ENCODE measurements around the gene COL6A2. TPM values are rescaled to one million over a fixed set of nuclear protein-coding genes. Genes with fewer than 3 reads are reported as not detected.

Gene COL6A2
- 100 to 1,000 TPM in 3 of 4 donors, 10 to 100 TPM in 1; 88.9 to 150 (median 126) TPM for total RNA-seq

DNA sequence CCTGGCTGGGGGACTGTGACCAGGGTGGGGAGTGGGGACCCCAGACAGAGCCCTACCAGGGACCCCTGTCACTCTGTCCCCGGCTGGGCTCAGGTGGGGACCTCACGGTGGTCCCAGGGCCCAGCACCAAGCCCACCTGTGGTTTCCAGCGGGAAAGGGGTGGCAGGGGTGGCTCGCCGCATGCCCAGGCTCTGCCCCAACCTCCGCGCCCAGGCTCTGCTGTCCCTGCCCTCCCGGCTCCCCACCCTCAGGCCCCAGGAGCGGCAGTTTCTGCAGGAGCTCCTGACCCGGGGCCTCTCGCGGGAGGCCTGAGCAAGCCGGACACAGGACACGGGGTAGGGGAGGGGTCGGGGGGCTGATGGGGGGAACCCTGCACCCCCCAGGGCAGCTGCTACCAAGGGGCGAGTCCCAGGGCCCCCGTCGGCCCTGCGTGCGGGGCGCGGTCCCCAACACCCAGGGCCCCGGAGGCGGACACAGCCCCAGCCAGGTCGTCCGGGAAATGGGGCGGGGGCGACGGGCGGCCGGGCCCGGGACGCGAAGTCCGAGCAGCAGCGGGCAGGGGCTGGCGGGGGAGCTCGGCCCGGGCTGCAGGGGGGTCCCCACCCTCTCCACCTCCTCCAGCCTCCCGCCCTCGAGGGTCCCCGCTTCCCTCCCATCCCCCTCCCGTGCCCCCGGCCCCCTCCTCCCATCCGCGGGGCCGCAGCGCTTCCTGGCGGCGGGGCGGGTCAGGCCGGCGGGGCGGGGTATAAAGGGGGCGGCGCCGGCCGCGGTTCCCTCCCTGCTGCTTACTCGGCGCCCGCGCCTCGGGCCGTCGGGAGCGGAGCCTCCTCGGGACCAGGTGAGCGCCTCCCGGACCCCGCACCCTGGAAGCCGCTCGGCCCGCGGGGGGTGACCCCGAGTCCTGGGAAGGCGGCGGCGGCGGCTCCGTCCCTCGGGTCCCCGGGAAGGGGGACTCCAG, at the start of gene COL6A2:
TSS of gene COL6A2 (plus strand) at position 777 of the 958 bp plus-strand sequence.
- Histone ChIP-seq H3K27me3 (peaks cover 31% of the 10 kb centered on the region), H3K27ac (peak within 1 kb of the TSS; percentile 98), H3K4me1 (peaks cover 43% of the 10 kb centered on the region)

DNA sequence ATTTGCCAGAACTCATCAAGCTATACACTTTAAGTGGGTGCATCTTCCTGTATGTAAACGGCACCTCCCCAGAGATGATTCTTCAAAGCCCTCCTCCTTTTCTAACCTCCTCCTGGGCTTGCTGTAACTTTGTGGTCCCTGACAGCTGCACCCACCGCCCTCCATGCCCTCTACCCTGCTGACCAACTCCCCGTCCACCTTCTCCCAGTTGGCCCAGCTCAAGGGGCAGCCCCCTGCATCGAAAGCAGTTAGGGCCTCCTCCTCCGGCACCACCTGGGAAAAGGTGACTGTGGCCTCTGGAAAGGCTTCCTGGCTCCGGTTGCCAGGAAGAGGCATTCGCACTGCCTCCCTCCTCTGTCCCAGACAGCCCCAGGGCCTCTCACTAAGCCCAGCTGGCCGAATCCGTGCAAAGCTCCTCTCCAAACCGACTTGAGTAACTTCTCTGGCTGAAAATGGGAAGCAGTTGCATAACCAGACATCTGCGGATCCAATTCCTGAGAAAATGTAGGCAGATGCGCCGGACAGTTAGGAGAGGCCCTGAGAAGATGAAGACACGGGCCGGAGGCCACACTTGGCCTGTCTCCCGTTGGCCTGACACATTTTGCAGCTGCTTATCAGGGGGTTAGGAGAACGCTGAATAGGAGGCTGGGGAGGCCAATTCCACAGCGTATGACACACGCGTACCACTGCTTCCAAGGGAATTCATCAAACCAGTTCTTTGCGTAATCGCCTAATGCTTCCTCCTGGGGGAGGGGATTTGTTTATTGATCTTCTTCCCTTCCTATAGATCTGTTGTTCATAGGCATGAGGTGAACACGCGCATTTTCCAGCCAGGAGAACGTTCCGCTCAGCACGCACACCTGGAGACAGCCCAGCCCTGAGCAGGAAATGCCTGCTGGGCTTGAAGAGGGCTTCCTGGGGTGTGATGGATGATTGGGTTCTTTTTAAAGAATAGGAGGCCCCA, 48.7 kb upstream of the COL6A2 start:
- peak overlapping the region; percentile 86 for H3K27ac ChIP-seq
- WGBS, result 52% methylated on average over 25 of the region's 27 CpGs
- no peaks in the 10 kb centered on the region for H3K9me3 ChIP-seq
- H3K4me1 ChIP-seq, result peaks cover 32% of the 10 kb centered on the region
- H3K36me3 ChIP-seq, result no peaks in the 10 kb centered on the region
- no peaks in the 10 kb centered on the region for H3K27me3 ChIP-seq
- TF ChIP-seq POLR2A (IDR thresholded peaks at IDR 0.05), result no peak
- peak; percentile 15 to 93 (median 85) for TF ChIP-seq POLR2AphosphoS5 (IDR thresholded peaks at IDR 0.05)
- peak; percentile 93 to 94 for DNase-seq (ENCODE audit: low spot score in 2 of 2)
- no peak overlapping the region for H3K4me3 ChIP-seq

More for the DNA sequence above, at the start of gene COL6A2:
- H3K9me3 ChIP-seq, result peaks cover 2% of the 10 kb centered on the region
- WGBS, result 27% methylated on average over 3 of the region's 83 CpGs
- H3K36me3 ChIP-seq, result no peaks in the 10 kb centered on the region
- DNase-seq (ENCODE audit: low spot score in 2 of 2), result peak; percentile 74 to 81
- TF ChIP-seq POLR2AphosphoS5 (IDR thresholded peaks at IDR 0.05), result no peak
- TF ChIP-seq POLR2A (IDR thresholded peaks at IDR 0.05), result peak in 1 of 2 donors; percentile 43
- TF ChIP-seq, protein P1, sequence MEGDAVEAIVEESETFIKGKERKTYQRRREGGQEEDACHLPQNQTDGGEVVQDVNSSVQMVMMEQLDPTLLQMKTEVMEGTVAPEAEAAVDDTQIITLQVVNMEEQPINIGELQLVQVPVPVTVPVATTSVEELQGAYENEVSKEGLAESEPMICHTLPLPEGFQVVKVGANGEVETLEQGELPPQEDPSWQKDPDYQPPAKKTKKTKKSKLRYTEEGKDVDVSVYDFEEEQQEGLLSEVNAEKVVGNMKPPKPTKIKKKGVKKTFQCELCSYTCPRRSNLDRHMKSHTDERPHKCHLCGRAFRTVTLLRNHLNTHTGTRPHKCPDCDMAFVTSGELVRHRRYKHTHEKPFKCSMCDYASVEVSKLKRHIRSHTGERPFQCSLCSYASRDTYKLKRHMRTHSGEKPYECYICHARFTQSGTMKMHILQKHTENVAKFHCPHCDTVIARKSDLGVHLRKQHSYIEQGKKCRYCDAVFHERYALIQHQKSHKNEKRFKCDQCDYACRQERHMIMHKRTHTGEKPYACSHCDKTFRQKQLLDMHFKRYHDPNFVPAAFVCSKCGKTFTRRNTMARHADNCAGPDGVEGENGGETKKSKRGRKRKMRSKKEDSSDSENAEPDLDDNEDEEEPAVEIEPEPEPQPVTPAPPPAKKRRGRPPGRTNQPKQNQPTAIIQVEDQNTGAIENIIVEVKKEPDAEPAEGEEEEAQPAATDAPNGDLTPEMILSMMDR (IDR thresholded peaks at IDR 0.05), result peak in 1 of 2 donors; percentile 37
- H3K4me3 ChIP-seq, result peak within 1 kb of the TSS; percentile 82

DNA sequence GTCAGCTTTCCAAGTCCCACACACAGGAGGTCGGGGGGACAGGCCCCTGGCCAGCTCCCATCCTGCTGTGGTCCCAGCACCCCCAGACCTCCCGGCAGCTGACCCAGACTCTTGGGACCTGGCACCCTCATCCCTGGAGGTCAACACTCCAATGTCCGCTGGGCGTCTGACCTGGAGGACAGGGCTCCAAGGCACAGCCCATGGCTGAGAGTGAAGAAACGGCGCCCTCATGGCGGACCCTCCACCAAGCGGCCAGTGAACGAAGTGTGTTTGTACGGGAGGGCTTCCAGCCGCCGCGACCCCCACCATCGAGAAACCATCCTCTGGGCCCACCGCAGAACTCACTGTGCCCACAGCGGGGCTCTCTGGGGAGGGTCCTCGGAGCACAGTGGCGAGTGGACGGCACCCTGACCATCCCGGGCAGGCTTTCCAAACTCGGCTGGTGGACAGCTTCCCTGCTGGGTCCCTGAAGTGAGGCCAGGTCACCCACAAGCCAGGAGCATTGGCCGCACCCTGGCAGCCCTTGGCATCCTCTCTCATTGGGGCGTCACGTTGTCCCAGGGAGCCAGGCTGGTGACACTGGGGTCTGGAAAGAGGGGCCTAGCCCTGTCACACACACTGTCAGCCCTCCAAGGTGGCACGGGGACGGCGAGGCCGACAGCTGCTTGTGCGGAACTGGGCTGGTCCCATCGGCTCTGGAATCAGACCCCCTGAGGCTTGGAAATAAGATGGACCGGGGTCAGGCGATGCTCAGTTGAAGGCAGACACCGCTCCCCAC, 47.8 kb upstream of the COL6A2 start:
- DNase-seq (ENCODE audit: low spot score in 2 of 2), result peak in 1 of 2 donors; percentile 66
- 92% methylated on average over 7 of the region's 33 CpGs for WGBS
- peaks cover 41% of the 10 kb centered on the region for H3K4me1 ChIP-seq
- peaks cover 2% of the 10 kb centered on the region for H3K27me3 ChIP-seq
- H3K9me3 ChIP-seq, result no peaks in the 10 kb centered on the region
- TF ChIP-seq POLR2AphosphoS5 (IDR thresholded peaks at IDR 0.05) (no peak), POLR2A (IDR thresholded peaks at IDR 0.05) (no peak), EP300 (IDR thresholded peaks at IDR 0.05) (no peak)
- TF ChIP-seq, protein P1 (IDR thresholded peaks at IDR 0.05), result no peak
- no peaks in the 10 kb centered on the region for H3K36me3 ChIP-seq
- peak overlapping the region; percentile 86 for H3K27ac ChIP-seq
- no peak overlapping the region for H3K4me3 ChIP-seq

DNA sequence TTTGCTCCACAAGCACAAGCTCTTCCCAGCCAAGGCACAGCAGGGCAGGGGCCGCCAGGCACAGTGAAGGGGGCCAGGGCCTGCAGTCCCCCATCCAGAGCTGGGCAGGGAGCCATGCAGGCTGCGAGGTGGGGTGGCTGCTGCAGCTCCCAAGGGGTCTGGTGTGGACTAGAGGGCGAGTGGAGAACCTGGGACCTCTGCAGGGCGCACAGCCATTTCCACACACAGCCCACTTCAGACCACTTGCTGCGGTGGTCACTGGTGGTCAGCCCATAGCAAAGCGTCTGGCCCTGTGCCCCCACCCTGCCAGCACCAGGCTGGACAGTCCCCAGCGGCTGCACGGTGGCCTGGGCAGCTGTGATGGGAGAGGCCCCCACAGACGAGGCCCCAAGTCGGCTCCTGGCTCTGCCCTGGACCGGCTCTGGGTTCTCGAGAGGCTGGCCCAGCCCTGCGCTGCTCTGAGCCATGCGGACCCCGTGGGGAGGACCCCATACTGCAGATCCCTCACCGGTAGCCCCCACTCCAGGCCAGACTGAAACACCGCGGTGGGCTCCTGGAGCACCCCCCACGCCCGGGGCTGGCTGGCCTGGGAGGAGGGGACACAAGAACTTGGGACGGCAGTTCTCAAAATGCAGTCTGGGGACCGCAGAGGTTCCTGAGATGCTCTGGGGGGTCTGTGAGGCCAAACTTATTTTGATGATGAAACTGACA, 47.1 kb upstream of the COL6A2 start:
- Histone ChIP-seq H3K27me3 (peaks cover 4% of the 10 kb centered on the region), H3K27ac (peak overlapping the region; percentile 86), H3K9me3 (no peaks in the 10 kb centered on the region), H3K36me3 (no peaks in the 10 kb centered on the region), H3K4me3 (no peak overlapping the region), H3K4me1 (peaks cover 49% of the 10 kb centered on the region)
- WGBS, result 87% methylated on average over 8 of the region's 22 CpGs
- TF ChIP-seq POLR2A (IDR thresholded peaks at IDR 0.05), result no peak
- no peak for TF ChIP-seq POLR2AphosphoS5 (IDR thresholded peaks at IDR 0.05)
- TF ChIP-seq, protein P1 (IDR thresholded peaks at IDR 0.05), result no peak
- no peak for TF ChIP-seq EP300 (IDR thresholded peaks at IDR 0.05)
- peak in 1 of 2 donors; percentile 61 for DNase-seq (ENCODE audit: low spot score in 2 of 2)

Data from suprapubic skin (tissue), 4 donors.